HG02885 (cell line): ENCODE measurements around the gene FPGS.
"Not testable (repeated sequence)": the region's sequence is repeated elsewhere in the genome, so short reads cannot be mapped to it uniquely, and the experiment has no call there.

Experiments
- ATAC-seq: cut with Tn5 transposase; IDR thresholded peaks from one replicate; pipeline ENCODE4 v1.9.1; 2021; ENCODE audit warnings: mild to moderate bottlenecking; ENCODE audit not compliant: unreplicated experiment, poor library complexity

FPGS gene

GRCh38 chr9:127770583-127770904 lies 32.1 kb upstream of the FPGS start:
- ATAC-seq = no peak

DNA sequence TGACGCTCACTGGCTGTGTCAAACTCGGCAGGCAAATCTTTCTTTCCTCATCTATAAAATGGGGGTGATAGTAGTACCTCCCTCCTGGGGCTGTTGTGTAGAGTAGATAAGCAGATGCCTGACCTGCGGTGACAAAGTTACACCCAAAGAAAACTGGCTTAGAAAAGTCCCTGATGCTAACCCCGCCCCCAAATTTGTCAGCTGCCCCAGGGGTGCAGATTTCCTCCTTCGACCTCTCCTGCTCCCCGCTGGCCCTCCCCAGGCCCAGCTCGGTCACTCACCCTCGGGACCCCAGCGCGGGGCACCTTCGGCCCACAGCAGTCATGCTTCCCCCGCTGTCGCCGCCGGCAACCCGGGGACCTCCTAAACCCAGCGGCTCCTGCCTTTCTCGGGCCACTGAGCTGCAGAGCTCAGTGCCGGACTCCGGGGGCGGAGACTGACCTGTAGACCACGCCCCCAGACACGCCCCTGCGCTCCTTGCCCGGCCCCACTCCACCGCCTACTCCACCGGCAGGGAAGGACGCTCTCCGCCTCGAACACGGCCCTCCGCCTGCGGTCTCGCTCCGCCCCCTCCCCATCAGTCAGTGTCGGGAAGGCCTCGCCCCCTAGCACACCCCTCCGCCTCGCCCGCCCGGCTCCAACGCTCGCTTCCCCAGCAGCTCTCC lies 31.6 kb upstream of the FPGS start:
- peak; percentile 86 for ATAC-seq

- ATAC-seq = no peak
Observed at GRCh38 chr9:127771570-127772189, 31.0 kb upstream of the FPGS start.

GRCh38 chr9:127772603-127773002 lies 30.1 kb upstream of the FPGS start:
- ATAC-seq = no peak

DNA sequence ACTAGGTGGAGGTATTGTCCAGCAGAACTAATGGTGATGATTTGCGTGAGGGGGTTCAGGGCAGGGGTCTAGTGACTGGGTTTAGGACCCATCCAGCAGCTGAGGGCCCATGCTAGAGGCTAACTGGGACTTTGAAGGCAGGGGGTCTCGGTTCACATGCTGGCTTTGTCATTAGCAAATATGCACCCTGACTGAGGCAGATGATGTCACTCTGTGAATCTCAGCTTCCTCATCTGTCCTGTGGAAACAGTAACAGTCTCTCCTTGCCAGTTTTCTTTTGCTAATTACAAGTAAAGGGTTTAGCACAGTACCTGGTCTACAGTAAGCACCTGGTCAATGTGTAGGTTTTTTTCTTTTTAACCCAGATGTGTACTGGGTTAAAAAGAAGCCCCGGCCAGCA lies 29.4 kb upstream of the FPGS start:
- ATAC-seq = no peak

- ATAC-seq = no peak
Observed at GRCh38 chr9:127773981-127774380, 28.7 kb upstream of the FPGS start.

DNA sequence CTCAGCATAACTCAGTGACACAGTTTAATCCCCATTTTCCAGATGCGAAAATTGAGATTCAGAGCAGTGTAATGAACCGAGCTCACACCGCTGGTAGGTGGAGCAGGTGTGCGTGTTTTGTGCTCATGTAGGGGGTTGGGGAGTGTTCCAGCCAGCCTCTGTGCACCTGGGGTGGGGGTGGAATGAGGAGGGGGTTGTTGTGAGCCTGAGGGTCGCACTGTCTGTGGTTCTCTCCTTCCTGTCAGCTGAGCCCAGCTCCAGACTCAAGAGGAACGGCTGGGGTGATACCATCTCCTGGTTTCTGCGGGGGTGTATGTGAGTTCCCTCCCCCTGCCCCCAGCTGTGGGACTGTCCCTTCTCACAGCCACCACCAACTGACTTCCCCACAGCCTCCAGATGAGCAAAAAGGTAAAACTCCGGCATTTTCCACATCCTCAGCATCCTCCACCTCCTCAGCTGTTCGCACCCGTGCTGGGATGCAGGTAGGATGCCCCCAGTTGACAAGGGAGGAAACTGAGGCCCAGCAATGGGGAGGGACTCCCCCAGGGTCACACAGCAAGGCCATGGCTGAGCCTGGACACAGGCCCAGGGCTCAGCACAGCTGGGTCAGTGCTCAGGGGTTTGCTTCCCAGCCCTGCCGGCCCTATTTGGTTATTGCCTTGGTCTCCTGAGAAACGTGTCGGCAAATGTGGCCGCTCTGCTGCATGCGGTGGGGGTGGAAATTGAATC lies 26.3 kb upstream of the FPGS start:
- ATAC-seq = no peak

GRCh38 chr9:127776924-127777289 lies 25.8 kb upstream of the FPGS start:
- no peak for ATAC-seq

GRCh38 chr9:127777368-127777980 lies 25.2 kb upstream of the FPGS start:
- no peak for ATAC-seq

- peak; percentile 44 for ATAC-seq
Observed at GRCh38 chr9:127778280-127779135, 24.2 kb upstream of the FPGS start, which contains the start of gene SH2D3C. Gene SH2D3C, minus strand, starts transcription at chr9:127778666. Its CDS starts 39 bp downstream, at chr9:127778627.

- peak; percentile 46 for ATAC-seq
Observed at GRCh38 chr9:127779136-127779981, 23.3 kb upstream of the FPGS start.

DNA sequence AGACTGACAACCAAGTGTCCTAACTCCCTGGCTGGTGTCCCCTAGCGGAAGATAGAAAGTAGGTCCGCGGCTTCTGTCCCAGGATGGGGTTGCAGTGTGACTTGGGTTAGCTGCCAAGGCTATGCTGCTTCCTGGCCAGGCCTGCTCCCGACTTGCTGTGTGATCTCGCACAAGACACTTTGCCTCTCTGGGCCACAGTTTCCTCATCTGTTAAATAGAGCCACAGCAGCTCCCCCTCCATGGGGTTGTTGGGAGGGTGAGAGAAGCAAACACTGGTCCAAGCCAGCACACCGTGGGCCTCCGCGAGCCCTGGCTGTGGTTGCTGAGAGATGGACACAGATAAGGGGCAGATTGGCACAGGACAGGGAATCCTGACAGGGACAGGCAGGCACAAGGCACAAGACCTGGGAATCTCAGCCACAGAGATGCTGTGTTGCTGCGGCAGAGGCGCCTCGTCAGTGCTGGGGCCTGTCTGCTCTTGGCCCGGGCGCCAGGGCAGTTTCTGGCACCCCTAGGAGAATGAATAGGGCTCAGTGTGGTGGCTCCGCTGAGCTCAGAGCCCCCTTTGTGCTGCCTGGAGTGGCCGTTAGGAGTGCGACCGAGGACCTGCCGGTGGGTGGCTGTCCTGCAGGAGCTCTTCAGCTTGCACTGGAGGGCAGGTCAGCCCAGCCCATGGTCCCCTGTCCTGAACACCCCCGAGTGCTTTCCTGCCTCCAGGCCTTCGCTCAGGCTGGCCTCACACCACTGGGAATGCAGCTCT lies 22.4 kb upstream of the FPGS start:
- ATAC-seq = no peak

- not testable (repeated sequence) for ATAC-seq
Observed at GRCh38 chr9:127780909-127781308, 21.8 kb upstream of the FPGS start.

- ATAC-seq = no peak
Observed at GRCh38 chr9:127781806-127782205, 20.9 kb upstream of the FPGS start.

GRCh38 chr9:127783111-127784008 lies 19.3 kb upstream of the FPGS start:
- ATAC-seq = no peak

GRCh38 chr9:127785023-127785932 lies 17.4 kb upstream of the FPGS start:
- ATAC-seq = peak; percentile 49
